AG10803 (cell line): ENCODE data around the gene TRMO.

Experiments used
- DNase-seq: peaks from one replicate; pipeline ENCODE4 v3.0.0; 2010; ENCODE audit warnings: low read depth
- H3K4me3 ChIP-seq: 2 replicates; pipeline ENCODE4 v1.5.1; 2011; ENCODE audit warnings: mild to moderate bottlenecking, low read length, control low read depth
- TF ChIP-seq, protein P1 (sequence below): conservative IDR thresholded peaks from 2 replicates; pipeline ENCODE4 v1.5.1; 2011; ENCODE audit warnings: mild to moderate bottlenecking, low read length, control low read depth, inconsistent platforms

TRMO gene

GRCh38 chr9:97854696-97855485, 67.4 kb downstream of the TRMO start:
- DNase-seq: no peak
- no peak overlapping the region for H3K4me3 ChIP-seq
- TF ChIP-seq, protein P1, sequence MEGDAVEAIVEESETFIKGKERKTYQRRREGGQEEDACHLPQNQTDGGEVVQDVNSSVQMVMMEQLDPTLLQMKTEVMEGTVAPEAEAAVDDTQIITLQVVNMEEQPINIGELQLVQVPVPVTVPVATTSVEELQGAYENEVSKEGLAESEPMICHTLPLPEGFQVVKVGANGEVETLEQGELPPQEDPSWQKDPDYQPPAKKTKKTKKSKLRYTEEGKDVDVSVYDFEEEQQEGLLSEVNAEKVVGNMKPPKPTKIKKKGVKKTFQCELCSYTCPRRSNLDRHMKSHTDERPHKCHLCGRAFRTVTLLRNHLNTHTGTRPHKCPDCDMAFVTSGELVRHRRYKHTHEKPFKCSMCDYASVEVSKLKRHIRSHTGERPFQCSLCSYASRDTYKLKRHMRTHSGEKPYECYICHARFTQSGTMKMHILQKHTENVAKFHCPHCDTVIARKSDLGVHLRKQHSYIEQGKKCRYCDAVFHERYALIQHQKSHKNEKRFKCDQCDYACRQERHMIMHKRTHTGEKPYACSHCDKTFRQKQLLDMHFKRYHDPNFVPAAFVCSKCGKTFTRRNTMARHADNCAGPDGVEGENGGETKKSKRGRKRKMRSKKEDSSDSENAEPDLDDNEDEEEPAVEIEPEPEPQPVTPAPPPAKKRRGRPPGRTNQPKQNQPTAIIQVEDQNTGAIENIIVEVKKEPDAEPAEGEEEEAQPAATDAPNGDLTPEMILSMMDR: no peak
